Stimulated activated CD8-positive, alpha-beta memory T cell treated with anti-CD3 and anti-CD28 coated beads, Interleukin-4, amount 100 ng/mL, for 1 hour (primary cell): ENCODE results near the gene TMEM135.
"Not testable (repeated sequence)": the region's sequence is repeated elsewhere in the genome, so short reads cannot be mapped to it uniquely, and the experiment has no call there.

ENCODE experiments used
- DNase-seq, 2 donors: peaks; one replicate each; pipeline ENCODE4 v3.0.0-alpha.2; 2020; ENCODE audit warnings: low read depth in 2 of 2, low spot score in 1 of 2

Gene TMEM135

GRCh38 chr11:87139475-87139874 lies 101.7 kb downstream of the TMEM135 start:
- no peak for DNase-seq

DNA sequence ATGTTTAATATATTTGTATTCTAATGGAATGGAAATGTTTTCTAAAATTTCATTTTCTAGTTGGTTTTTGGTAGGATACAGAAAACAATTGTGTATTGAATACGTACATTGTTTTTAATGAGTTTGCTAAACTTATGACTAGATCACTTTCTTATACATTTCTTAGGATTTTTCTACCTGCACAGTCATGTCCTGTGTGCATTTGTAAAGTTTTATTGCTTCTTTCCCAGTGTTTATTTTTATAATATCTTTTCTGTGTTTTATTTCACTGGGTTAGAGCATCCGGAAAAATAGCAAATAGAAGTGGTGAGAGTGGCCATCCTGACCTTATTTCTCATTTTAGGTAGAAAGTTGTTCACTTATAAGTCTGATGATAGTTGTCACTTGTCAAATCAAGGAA lies 103.6 kb downstream of the TMEM135 start:
- DNase-seq, result no peak

- DNase-seq, result no peak
Measured at GRCh38 chr11:87141980-87142514, 104.3 kb downstream of the TMEM135 start.

DNA sequence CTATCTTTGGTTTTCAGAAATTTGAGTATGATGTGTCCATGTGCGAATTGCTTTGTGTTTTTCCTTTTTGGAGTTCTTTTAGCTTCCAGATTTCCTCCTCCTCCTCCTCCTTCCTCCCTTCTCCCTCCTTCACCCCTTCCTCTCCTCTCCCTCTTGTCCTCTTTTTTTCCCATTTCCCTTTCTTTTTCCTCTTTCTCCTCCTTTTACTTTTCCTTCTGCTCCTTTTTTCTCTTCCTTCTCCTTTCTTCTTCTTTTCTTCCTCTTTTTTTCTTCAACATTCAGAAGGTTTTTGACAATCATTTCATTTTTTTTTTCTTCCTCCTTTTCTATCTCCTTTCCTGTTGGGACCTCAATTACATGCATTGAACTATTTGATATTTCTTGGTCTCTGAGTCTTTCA lies 104.9 kb downstream of the TMEM135 start:
- DNase-seq, result no peak

DNA sequence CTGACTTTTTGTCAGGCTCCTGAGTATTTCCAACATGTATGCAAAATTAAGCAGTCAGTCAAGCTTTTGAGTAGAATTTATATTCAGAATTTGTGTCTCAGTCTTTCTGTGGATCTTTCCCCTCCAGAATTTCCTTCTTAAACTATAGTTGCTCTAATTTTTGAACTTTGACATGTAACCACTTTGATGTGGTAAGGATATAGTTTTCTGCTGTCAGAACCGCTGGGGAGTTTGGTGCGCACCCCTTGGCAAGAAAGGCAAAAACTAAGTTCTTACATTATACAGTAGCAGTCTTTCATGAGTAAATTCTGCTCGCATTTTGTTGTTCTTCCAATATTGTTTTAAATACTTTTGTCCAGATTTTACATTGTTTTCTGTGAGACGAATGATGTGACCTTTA lies 105.9 kb downstream of the TMEM135 start:
- no peak for DNase-seq

GRCh38 chr11:87144252-87144651 lies 106.5 kb downstream of the TMEM135 start:
- DNase-seq, result no peak

- DNase-seq, result no peak
Measured at GRCh38 chr11:87148749-87149148, 111.0 kb downstream of the TMEM135 start.

DNA sequence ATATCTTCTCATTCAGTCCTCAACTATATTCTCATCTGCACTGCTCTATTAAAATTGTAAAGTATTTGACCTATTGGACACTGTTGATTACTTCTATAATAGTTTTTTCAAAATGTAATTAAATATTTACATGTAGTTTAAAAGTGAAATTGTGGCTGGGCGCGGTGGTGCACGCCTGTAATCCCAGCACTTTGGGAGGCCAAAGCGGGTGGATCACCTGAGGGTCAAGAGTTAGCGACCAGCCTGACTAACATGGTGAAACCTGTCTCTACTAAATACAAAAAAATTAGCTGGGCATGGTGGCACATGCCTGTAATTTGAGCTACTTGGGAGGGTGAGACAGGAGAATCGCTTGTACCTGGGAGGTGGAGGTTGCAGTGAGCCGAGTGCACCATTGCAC lies 112.0 kb downstream of the TMEM135 start:
- DNase-seq, result not testable (repeated sequence)

DNA sequence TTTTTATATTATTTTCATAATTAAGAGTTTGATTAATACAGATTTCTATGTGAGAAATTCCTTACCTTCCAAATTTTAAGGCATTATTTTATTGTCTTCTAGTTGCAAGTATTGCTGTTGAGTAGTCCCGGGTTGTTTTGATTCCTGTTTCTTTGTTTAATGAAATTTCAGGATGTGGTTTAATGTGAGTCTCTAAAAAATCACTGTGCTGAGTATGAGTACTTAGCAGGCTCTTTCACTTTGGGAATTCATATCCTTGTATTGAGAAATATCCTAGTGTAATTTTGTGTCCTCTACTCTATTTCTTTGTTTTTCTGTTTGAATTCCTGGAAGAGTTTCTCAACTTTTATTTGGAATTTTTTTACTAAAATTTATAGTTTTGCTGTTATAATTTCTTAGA lies 113.2 kb downstream of the TMEM135 start:
- DNase-seq, result no peak

DNA sequence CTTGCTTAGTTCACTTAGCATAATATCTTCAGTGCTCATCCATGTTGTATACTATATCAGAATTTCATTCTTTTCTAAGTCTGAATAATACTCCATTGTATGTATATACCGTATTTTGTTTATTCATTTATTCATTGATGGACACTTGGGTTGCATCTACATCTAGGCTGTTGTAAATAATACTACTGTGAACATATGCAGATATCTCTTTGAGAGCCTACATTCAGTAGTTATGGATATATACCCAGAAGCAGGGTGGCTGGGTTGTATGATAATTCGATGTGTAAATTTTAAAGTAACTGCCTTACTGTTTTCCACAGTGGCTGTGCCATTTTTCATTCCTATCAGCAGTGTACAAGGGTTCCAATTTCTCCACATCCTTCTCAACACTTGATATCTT lies 116.5 kb downstream of the TMEM135 start:
- no peak for DNase-seq

- no peak for DNase-seq
Measured at GRCh38 chr11:87156970-87157369, 119.2 kb downstream of the TMEM135 start.

- not testable (repeated sequence) for DNase-seq
Measured at GRCh38 chr11:87169076-87169475, 131.3 kb downstream of the TMEM135 start.

DNA sequence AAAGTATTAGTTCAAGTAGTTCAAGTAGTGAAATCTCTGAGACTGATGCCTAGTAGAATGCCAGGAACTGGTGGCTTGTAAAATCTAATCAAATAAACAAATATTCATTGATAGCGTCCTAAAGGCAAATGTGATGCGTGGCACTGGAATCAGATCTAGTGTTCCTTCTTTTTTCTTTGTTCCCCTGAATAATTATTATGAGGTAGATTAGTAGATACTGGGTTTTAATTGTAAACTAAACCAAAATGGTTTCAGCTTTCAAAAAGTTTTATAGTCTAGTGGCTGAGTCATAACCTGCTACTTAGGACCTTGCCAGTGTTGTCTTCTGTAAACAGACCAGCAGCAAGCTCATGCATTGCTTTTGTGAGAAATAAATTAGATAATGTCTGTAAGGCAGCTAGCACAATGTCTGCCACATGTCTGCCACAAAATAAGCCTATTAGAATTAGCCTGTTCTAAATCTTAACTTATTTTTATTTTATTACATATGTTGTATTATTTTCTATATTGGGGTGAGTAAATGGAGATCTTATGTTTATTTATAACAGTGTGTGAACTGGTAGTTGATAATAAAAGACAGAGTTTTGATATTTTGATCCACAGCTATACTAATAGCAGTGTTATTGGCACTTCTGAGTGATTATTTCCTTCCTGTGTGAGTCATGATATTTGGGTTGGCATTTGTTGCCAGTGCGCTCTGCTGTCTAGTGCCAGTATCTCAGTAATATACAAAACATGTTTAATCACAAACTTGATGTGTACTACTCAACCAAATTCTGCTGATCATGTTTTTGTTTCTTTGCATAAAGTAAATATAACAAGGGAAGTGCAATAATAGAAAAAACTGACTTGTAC lies 135.7 kb downstream of the TMEM135 start:
- no peak for DNase-seq

DNA sequence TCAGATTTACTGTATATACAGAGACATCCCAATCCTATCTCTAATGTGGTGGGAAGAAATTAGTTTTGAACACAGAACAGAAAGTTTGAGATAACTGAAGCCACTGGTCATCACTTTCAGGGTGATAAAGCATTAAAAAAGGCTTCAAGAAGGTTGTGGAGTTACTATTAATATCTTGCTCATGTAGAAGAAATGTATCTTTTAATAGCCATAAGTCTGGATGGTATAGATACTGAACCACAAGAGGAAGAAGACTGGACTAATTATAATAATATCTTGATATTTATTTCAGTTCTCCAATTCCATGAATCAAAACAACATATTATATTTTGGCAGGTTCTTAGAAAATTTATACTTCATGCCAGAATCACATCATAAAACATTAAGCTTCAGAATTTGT lies 137.1 kb downstream of the TMEM135 start:
- no peak for DNase-seq

DNA sequence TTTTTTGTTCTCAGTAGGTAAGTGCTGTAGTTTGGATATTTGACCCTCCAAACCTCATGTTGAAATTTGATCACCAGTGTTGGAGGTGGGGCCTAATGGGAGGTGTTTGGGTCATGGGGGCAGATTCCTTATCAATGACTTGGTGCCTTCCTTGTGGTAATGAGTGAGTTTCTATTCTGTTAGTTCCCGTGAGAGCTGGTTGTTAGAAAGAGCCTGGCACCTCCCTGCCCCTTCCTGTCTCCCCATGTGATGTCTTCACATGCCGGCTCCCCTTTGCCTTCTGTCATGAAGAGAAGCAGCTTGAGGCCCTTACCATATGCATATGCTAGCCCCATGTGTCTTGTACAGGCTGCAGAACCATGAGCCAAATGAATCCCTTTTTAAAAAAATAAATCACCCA lies 138.3 kb downstream of the TMEM135 start:
- DNase-seq, result no peak

- no peak for DNase-seq
Measured at GRCh38 chr11:87179621-87180020, 141.9 kb downstream of the TMEM135 start.

DNA sequence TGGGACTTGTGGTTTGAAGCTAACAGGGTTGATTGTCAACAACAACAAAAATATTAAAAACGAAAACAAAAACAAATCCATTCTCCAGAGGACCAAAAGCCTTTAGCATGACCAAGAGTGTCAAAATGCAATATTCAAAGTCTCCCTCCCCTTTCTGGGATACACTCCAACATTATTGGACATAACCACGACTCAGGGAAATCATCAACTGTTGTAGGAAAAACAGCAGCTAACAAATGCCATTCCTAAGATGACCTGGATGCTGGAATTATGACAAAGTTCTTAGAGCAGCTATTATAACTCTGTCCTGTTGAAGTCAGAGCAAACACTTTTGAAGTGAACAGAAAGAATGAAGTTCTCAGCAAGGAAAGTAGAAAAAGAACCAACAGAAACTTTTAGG lies 143.0 kb downstream of the TMEM135 start:
- DNase-seq, result no peak

- DNase-seq, result no peak
Measured at GRCh38 chr11:87181143-87181542, 143.4 kb downstream of the TMEM135 start.

DNA sequence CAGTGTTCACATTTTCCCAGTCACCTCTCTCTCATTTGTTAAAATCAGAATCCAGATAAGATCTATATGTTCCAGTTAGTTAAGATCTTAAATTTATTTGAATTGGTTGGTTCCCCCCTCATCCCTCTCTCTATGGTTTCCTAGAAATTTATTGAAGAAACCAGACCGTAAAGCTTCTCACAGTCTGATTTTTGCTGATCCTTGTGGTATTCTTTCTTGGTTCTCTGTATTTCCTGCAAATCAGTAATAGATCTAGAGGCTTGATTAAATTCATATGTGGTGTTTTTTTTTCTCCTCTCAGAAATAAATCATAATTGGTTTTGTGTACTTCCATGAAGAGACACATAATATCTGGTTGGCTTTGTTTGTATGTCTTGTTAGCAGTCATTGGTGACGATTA lies 147.5 kb downstream of the TMEM135 start:
- no peak for DNase-seq

DNA sequence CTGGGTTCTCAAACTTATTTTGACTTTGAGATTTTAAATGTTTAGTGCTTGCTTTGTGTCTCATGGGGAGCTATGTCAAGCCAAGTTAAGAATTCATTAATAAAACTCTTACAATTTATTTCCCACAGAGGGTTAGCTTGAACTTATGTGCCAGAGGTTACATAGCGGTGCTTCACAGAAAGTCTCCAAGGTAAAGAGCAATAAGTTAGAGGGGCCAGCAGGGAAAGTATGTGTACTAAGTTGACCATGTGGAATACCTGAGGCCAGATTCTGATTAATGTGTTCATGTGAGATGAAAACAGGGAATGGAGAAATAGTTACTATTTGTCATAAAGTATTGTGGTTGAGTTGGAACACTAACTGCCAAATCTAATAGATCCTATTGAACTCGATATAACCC lies 149.3 kb downstream of the TMEM135 start:
- DNase-seq, result no peak

DNA sequence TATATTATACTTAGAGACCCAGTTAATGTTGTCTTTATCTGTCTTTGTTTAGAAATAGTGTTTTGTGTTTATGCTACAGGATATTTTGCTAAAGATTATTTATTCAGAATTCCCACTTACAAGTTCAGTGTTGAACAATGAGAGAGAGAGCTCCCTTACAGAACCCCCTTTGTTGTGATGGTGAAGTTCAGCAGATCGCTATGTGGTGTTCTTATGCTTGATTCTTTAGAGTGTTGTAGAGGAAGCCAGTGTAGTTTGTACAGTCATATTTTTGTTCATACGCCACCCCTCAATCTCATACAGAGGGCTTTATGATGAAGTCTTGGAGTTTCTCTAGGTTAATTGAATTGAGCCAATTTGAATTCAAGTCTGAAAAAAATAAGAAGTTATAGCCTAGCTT lies 150.2 kb downstream of the TMEM135 start:
- no peak for DNase-seq

- not testable (repeated sequence) for DNase-seq
Measured at GRCh38 chr11:87188396-87188795, 150.7 kb downstream of the TMEM135 start.

DNA sequence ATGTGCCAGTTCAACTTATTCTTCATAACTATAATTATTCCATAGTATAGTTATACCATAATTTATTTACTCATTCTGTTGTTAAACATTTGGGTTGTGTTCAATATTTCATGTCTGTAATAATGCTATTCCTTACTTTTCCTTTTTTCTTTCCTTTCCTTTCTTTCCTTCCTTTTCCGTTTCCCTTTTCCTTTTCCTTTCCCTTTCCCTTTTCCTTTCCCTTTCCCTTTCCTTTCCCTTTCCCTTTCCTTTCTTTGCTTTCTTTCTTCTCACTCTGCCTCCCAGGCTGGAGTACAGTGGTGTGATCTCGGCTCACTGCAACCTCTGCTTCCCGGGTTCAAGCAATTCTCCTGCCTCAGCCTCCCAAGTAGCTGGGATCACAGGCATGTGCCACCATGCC lies 151.2 kb downstream of the TMEM135 start:
- not testable (repeated sequence) for DNase-seq
